HG03196 (cell line): ENCODE results near the gene WDR54.
"Not testable (repeated sequence)": the region's sequence is repeated elsewhere in the genome, so short reads cannot be mapped to it uniquely, and the experiment has no call there.

Experiments used
- ATAC-seq: cut with Tn5 transposase; IDR thresholded peaks from one replicate; pipeline ENCODE4 v1.9.1; 2021; ENCODE audit not compliant: unreplicated experiment

Gene WDR54

GRCh38 chr2:74428675-74429074 lies 7.1 kb downstream of the WDR54 start:
- ATAC-seq: no peak

DNA sequence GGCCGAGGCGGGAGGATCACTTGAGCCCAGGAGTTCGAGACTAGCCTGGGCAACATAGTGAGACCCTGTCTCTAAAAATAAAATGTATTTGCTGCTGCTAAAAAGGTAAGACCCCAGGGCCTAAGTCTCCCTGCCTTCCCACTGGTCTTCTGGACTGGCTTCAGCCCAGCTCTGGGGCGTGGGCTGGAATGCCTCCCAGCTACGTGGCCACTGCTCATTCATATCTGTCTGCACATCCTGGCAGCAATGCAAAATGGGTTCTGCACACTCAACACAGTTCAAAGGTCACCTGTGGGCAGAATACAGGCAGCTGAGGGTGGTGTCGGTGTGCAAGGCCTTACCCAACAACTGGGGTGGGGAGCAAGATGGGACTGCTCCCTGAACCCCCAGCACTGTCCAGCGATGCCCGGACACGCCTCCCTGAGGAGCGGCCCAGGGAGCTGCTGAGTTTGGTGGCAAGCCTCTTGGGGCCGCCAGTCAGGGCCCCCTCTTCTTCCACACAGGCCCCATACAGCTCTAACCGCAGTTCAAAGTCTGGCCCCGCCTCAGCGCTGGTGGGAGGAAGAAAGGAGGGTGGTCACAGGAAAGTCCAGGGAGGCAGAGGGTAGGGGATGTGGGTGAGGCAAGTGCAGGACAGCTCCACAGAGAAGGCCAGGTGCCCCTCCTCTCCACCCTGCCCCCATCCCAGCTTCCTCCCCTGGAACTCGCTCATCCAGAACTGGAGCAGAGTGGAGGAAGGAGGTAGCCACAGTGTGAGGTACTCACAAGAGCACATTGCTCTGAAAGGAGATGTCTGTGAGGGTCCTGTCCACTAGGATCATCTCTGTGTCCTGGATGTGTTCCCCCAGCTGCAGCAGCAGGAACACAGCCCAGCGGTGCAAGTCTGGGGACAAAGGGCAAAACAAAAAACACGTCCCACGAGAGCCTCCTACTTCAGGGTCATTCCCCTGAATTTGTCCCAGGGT lies 8.2 kb downstream of the WDR54 start:
- ATAC-seq: no peak

GRCh38 chr2:74430502-74430901 lies 9.0 kb downstream of the WDR54 start:
- ATAC-seq: no peak

DNA sequence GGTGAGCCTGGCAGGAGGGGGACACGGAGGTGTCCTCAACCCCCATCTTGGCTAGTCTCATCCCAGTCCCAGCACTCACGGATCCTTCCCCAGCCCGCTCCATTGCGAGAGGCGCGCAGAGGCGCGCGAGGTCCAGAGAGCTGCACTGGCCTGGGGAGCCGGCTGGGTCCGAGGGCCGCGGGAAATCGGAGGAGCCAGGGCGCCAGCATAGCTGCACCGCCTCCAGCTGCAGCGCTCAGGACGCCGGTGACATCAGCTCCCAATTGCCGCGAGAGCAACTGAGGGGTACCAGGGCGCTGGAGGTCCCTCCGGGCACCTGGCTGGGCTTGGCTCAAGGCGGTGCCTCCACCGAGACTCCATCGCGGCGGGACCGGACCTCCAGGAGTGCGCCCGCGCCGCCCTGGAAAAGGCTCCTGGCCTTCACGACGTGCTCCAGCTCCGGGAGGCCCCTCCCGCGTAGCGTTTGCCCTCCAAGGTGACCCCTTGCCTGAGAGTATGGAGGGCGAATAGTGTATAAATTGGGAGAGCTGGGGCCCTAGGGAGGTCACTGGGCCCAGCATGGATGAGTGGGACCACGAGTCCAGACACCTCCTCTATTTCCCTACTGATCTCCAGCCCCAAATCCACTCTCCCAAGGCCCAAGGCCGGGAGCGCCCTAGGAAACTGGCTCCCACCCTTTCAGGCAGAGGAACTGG lies 14.7 kb downstream of the WDR54 start:
- no peak for ATAC-seq

DNA sequence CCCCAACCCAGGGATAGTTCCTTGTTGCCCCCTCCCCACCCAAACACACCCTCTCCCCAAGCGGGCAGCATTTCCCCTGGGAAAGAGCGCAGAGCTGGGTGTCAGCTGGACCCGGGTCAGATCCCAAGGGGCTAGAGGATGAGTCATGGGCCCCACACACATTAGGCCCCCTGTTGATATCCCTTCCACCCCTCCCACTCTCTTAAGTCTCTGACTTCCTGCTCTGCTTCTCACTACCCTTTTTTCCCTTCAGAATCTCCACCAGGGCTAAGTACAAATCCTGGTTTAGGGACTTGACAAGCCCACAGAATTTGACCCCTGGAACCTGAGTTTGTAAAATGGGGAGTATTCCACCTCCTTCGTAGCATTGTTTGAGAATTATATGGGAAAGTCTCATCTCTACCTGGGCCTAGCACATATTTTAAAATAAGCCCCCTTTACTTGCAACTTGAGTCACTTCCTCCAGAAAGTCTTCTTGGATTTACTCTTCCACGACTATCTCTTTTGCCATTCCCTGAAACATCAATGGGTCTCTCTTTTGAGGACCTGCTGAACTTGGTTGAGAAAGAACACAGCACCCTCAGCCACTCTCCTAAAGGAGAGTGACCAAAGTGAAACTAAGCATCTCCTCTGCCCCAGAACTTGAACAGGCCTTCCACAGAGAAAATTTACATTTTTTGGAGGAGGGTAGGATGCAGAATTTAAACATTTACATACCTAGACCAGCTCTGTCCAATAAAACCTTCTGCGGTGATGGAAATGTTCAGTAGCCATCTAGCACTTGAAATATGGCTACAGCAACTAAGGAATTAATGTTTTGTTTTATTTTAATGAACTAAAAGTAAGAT lies 15.5 kb downstream of the WDR54 start:
- ATAC-seq: no peak

DNA sequence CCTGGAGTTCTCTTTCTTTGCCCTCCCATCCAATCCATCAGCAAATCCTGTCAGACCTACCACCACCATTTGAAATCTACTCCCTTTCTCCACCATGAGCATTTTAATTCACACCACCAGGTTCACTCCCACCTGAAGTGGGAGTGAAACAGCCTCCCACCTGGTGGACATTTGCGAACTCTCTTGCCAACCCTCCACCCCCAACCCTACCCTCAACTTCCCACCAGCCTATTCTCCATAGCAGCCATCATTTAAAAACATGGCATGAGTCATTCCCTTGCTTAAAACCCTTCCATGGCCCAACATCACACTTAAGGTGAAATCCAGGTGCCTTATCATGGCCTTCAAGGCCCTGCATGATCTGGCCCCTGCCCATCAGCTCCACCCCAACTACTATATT lies 16.7 kb downstream of the WDR54 start:
- no peak for ATAC-seq

- ATAC-seq: no peak
Observed at GRCh38 chr2:74439373-74439772, 17.8 kb downstream of the WDR54 start.

GRCh38 chr2:74439803-74440377 lies 18.4 kb downstream of the WDR54 start:
- ATAC-seq: no peak

- peak; percentile 82 for ATAC-seq
Observed at GRCh38 chr2:74440378-74441169, 19.0 kb downstream of the WDR54 start.

- no peak for ATAC-seq
Observed at GRCh38 chr2:74441170-74441689, 19.7 kb downstream of the WDR54 start.

DNA sequence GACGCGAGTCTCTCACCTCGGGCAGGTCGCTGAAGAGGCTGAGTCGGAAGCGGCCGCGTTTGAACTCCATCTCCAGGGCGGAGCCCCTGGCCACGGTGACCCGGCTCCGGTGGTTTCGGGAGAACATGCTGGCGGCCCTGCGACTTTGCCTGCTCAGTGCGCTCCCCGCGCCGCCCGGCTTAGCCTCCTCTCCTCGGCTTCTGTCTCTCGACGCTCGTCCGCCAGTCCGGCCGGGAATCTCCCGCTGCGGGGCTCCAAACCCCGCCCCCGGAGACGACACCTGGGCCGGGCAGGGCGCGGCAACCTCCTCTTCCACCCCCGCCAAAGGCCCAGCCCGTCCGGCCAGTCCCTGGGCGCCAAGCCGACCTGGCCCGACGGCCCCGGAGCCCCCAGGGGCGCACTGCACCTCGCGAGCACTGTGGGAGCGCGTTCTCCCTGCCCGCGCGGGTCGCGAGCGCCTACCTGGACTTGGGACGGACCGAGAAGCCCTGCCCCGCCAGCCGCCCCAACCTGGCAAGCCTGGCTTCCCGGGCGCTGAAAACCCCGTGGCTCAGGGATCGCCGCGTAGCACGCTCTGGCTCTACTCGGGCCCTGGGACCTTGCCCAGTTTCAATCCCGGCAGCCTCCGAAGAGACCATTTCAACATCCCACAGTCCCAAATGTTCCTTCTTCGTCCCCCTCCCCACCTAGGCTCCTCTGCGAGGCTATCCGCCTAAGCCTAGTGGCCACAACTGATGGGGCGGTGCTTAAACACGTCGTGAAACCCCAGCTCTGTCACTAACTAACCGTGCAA lies 20.4 kb downstream of the WDR54 start, which contains the start of gene RTKN:
Gene RTKN (minus strand): TSS at position 248 of the 793 bp plus-strand sequence. CDS start 121 bp downstream, at position 127.
- peak; percentile 31 for ATAC-seq

DNA sequence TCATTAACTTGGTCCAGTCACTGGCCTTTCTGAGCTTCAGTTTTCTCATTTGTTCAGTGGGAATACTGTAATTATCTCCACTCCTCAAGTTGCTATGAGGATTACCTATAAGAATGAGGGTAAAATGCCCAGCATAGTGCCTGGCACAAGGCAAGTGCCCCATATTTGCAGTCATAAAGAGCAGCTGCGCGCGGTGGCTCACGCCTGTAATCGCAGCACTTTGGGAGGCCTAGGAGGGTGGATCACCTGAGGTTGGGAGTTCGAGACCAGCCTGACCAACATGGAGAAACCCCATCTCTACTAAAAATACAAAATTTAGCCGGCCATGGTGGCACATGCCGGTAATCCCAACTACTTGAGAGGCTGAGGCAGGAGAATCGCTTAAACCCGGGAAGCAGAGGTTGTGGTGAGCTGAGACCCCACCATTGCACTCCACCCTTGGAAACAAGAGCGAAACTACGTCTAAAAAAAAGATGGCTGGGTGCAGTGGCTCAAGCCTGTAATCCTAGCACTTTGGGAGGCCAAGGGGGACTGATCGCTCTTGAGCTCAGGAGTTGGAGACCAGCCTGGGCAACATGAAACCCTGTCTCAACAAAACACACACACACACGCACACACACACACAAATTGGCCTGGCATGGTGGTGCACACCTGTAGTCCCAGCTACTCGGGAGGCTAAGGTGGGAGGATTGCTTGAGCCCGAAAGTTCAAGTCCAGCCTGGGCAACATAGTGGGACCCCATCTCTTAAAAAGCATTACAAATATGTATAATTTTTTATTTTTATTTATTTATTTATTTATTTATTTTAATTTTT lies 21.2 kb downstream of the WDR54 start:
- ATAC-seq: not testable (repeated sequence)

GRCh38 chr2:74444498-74445318 lies 23.2 kb downstream of the WDR54 start:
- ATAC-seq: no peak

DNA sequence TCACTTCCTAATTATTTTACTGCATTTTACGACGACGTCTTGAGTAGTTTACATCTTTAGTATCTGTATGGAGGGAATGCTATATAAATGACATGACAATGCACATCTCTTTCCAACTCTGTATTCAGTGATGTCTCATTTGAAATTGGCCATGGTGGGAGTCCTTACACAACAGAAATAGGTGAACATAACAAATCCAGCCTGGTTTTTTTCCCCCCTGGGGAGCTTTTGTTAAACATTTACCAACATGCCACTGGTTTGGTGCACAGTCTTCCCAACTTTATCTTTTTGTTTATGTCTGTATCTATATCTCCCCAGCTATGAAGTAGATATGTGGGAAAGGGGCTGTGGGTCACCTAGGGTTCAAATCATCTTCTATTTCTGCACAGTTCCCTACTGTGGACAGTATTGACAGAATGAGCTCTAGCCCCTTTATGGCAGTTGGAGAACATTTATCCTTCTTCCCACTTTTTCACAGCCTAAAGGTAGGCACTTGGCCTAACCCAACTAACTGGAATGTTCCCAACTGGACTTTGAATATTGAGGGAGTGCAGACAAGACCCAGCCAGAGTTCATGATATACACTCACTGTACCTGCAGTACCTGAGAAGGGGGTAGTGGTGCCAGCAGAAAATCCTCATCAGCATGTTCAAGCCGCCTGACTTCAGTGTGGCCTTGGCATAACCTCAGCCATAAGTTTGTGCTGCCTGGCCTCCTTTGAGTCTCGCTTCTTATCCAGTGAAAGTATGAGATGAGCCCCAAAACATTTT lies 25.9 kb downstream of the WDR54 start:
- ATAC-seq: no peak

DNA sequence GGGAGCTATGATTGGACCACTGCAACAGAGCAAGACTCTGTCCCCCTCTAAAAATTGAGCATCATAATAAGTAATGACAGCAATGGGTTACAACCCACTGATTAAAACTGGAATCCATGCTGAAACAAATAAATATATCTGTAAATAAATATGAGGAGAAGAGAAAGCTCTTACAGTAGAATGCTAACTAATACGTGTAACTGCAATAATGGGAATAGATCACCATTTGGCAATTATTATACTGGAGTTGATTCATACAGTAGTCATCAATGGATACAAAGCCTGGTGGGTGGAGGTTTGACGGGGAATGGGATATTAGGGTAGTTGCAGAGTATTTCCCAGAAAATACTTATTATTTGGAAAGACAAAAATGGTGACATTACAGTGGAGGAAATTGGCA lies 27.2 kb downstream of the WDR54 start:
- no peak for ATAC-seq

GRCh38 chr2:74450570-74451190 lies 29.1 kb downstream of the WDR54 start:
- ATAC-seq: no peak
